Stomach smooth muscle (tissue), 2 donors: ENCODE results near the gene PAX7.

ENCODE experiments used
- H3K27ac ChIP-seq: one replicate; pipeline ENCODE4 v1.7.0; 2013; ENCODE audit warnings: mild to moderate bottlenecking, low read length, inconsistent platforms
- H3K27me3 ChIP-seq, 2 donors: one replicate each; pipeline ENCODE4 v1.7.0; 2013; ENCODE audit warnings: low read length in 2 of 2; ENCODE audit not compliant: insufficient read depth in 2 of 2, control insufficient read depth in 1 of 2
- H3K36me3 ChIP-seq, 2 donors: one replicate each; pipeline ENCODE4 v1.7.0; 2013; ENCODE audit warnings: low read length in 2 of 2; ENCODE audit not compliant: control insufficient read depth in 2 of 2, insufficient read depth in 2 of 2
- H3K4me1 ChIP-seq: one replicate; pipeline ENCODE4 v1.7.0; 2013; ENCODE audit warnings: low read length; ENCODE audit not compliant: control insufficient read depth, insufficient read depth
- H3K4me3 ChIP-seq, 2 donors: one replicate each; pipeline ENCODE4 v1.7.0; 2013; ENCODE audit warnings: low read length in 2 of 2
- H3K9ac ChIP-seq, 2 donors: one replicate each; pipeline ENCODE4 v1.7.0; 2013; ENCODE audit warnings: low read length in 2 of 2, mild to moderate bottlenecking in 1 of 2
- H3K9me3 ChIP-seq, 2 donors: one replicate each; pipeline ENCODE4 v1.7.0; 2013; ENCODE audit warnings: low read length in 2 of 2; ENCODE audit not compliant: control insufficient read depth in 2 of 2
- donor health status: healthy.
- donor health status: Pancreatic carcinoma.

Gene PAX7

GRCh38 chr1:18722270-18722669 lies 91.6 kb downstream of the PAX7 start:
- Histone ChIP-seq H3K9me3 (no peaks in the 10 kb centered on the region), H3K36me3 (no peaks in the 10 kb centered on the region), H3K9ac (no peak overlapping the region), H3K4me3 (no peak overlapping the region), H3K27me3 (peaks cover 72 to 89% of the 10 kb centered on the region in 2 donors), H3K27ac (no peak overlapping the region), H3K4me1 (no peaks in the 10 kb centered on the region)

DNA sequence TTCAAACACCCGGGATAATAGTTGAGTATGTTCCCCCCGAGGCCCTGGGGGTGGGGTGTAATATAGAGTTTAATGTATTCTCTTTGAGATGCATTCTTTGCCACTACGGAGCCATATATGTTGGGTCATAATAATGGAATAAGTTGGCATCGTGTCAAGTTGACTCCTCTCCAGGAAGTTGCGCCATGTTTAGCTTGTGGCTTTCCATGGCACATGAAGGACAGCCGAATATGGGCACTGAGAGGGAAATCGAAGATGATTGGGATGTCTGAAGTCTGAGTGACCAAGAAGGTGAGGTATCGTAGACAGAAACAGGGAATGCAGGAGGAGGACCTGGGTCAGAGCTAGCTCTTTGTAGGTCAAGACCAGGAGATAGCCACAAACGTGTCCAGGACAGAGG lies 92.6 kb downstream of the PAX7 start:
- H3K27me3 ChIP-seq: peaks cover 63 to 85% of the 10 kb centered on the region in 2 donors
- no peak overlapping the region for H3K27ac ChIP-seq

GRCh38 chr1:18723701-18724411 lies 93.2 kb downstream of the PAX7 start:
- Histone ChIP-seq H3K27me3 (peaks cover 59 to 82% of the 10 kb centered on the region in 2 donors), H3K4me3 (no peak overlapping the region), H3K4me1 (no peaks in the 10 kb centered on the region)

More for the DNA sequence above, 92.6 kb downstream of the PAX7 start:
- Histone ChIP-seq H3K9ac (no peak overlapping the region), H3K4me3 (no peak overlapping the region), H3K36me3 (no peaks in the 10 kb centered on the region), H3K9me3 (no peaks in the 10 kb centered on the region), H3K4me1 (no peaks in the 10 kb centered on the region)

GRCh38 chr1:18724801-18725200 lies 94.2 kb downstream of the PAX7 start:
- H3K4me1 ChIP-seq: no peaks in the 10 kb centered on the region
- H3K9me3 ChIP-seq: no peaks in the 10 kb centered on the region
- H3K9ac ChIP-seq: no peak overlapping the region
- H3K4me3 ChIP-seq: no peak overlapping the region
- H3K27ac ChIP-seq: no peak overlapping the region
- no peaks in the 10 kb centered on the region for H3K36me3 ChIP-seq
- peaks cover 54 to 79% of the 10 kb centered on the region in 2 donors for H3K27me3 ChIP-seq

More at GRCh38 chr1:18723701-18724411, 93.2 kb downstream of the PAX7 start:
- no peak overlapping the region for H3K9ac ChIP-seq
- H3K27ac ChIP-seq: no peak overlapping the region
- H3K9me3 ChIP-seq: no peaks in the 10 kb centered on the region
- no peaks in the 10 kb centered on the region for H3K36me3 ChIP-seq

DNA sequence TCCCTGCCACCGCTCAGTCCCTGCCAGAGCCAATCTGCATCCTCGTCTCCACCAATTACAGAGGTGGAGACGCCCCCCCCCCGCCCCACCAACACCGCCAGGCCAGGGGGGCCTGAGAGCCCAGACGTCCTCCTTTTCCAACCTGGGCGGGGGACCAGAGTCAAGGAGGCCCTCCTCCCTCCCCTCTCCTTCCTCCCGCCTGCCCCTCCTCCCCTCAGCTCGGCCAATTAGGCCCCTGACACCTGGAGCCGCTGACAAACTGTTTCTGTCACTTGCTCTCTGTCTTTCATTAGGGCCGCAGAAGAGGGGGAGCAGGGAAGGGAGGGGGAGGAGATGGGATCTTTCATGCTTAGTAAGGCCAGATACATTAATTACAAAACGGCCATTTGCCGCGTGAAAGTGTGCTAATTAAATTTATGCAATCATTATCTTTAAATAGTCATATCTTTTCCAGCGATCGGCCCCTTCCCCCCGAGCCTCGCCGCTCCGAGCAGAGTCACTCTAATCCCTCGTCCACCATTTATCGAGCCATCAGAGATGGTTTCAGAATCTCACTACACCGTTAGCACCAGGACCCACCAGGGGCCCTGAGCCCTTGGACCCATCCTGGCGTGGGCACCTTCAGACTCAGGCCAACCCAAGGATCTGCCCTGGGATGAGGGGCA lies 94.7 kb downstream of the PAX7 start:
- no peak overlapping the region for H3K4me3 ChIP-seq
- no peaks in the 10 kb centered on the region for H3K36me3 ChIP-seq
- peaks cover 55 to 78% of the 10 kb centered on the region in 2 donors for H3K27me3 ChIP-seq
- no peak overlapping the region for H3K9ac ChIP-seq
- no peaks in the 10 kb centered on the region for H3K4me1 ChIP-seq
- no peak overlapping the region for H3K27ac ChIP-seq
- no peaks in the 10 kb centered on the region for H3K9me3 ChIP-seq

DNA sequence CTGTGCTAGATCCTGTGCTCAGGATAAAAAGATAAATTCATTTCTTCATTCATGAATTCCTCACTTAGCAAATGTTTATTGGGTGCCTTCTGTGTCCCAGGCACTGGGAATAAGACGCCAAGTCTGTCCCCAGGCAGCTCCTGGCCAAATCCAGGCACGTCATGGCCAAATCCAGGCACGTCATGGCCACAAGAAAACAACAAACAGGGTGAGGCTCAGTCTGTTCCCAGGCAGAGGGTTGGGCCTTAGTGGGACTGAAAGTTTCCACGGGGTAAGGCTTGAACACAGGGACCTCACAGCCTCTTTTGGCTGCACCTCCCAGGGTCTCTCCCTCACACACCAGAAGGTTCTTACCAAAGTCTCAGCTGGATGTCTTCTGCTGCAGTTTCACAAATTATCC lies 95.7 kb downstream of the PAX7 start:
- Histone ChIP-seq H3K9me3 (no peaks in the 10 kb centered on the region), H3K27me3 (peaks cover 49 to 73% of the 10 kb centered on the region in 2 donors), H3K36me3 (no peaks in the 10 kb centered on the region), H3K4me3 (no peak overlapping the region), H3K9ac (no peak overlapping the region), H3K4me1 (no peaks in the 10 kb centered on the region), H3K27ac (no peak overlapping the region)

DNA sequence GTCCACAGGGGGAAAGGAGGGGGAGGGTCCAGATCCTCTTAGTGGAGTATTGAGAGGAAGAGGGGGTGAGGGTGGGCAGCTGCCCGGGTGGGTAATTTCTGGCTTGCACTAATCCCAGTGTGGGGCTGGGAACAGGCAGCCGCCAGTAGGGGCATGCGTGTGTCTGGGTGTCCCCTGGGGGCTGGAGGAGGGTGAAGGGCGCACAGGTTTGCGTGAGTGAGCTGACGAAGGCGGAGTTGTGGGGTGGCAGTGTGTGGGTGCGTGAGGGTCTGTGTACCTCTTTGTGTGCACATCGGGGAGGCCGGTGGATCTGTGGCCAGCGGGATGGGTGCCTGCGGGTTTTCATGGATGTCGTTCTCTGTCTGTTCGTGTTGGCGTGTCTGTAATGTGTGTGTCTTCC lies 97.3 kb downstream of the PAX7 start:
- Histone ChIP-seq H3K36me3 (no peaks in the 10 kb centered on the region), H3K27ac (no peak overlapping the region), H3K4me3 (no peak overlapping the region), H3K4me1 (no peaks in the 10 kb centered on the region), H3K9ac (no peak overlapping the region), H3K9me3 (no peaks in the 10 kb centered on the region), H3K27me3 (peaks cover 50 to 70% of the 10 kb centered on the region in 2 donors)

- Histone ChIP-seq H3K27me3 (peaks cover 31 to 67% of the 10 kb centered on the region in 2 donors), H3K4me3 (no peak overlapping the region), H3K9ac (no peak overlapping the region), H3K4me1 (no peaks in the 10 kb centered on the region), H3K9me3 (no peaks in the 10 kb centered on the region), H3K36me3 (no peaks in the 10 kb centered on the region), H3K27ac (no peak overlapping the region)
Measured at GRCh38 chr1:18730321-18730720, 99.7 kb downstream of the PAX7 start.

DNA sequence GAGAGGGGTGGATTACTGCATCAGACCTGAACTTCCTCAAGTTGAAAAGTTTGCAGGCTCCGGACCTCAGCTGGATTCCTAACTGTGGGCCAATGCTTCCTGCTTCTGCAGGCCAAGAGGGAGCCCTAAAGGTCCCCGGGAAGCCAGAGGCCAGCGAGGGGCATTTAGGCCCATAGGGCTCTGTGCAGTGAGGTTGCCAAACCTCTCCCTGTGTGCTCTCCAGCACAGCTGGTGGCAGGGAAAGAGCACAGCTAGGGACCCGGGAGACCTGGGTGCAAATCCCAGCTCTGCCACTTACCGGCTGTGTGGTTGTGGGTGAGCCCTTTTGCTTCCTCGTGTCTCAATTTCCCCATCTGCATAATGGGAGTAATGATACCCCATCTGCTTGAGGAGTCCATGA lies 100.5 kb downstream of the PAX7 start:
- Histone ChIP-seq H3K9ac (no peak overlapping the region), H3K4me3 (no peak overlapping the region), H3K9me3 (no peaks in the 10 kb centered on the region), H3K36me3 (no peaks in the 10 kb centered on the region), H3K4me1 (no peaks in the 10 kb centered on the region), H3K27ac (no peak overlapping the region), H3K27me3 (peaks cover 24 to 63% of the 10 kb centered on the region in 2 donors)

DNA sequence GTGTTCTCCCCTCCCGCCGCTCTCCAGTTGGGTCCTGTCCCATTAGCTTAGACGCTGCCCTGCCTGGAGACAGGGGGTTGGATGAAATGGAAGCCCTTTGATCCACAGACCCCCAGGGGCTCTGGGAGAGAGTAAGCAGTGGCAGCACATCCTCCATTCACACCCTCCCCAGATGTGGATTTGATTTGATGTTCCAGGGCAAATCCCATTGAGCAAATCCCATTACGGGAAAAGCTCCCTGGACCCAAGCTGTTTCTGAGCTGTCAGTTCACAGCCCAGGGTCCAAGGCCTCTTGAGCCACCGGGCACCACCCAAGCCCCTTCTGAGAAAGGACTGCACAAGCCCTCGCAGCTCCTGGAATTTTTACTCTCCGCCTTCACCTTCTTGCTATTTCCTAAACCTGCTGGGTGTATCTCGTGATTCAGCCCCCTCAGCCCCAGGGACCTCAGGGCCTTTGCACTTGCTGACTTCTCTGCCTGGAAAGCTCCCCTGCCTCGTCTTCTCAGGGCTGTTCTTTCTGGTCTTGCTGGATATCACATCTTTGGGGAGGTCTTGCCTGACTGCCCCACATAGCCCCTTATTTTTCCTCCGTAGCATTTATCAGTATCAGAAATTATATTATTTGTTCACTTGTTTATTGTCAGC lies 101.1 kb downstream of the PAX7 start:
- no peaks in the 10 kb centered on the region for H3K9me3 ChIP-seq
- H3K27ac ChIP-seq: no peak overlapping the region
- H3K9ac ChIP-seq: no peak overlapping the region
- H3K4me1 ChIP-seq: no peaks in the 10 kb centered on the region
- peaks cover 19 to 59% of the 10 kb centered on the region in 2 donors for H3K27me3 ChIP-seq
- H3K4me3 ChIP-seq: no peak overlapping the region
- no peaks in the 10 kb centered on the region for H3K36me3 ChIP-seq
